NCI-H446 treated with DMSO at 0.1 percent for 48 hours (cell line): ENCODE measurements around the gene TCF4.

ENCODE experiments used
- DNase-seq: peaks from one replicate; lab custom pipeline; 2025; lab: John Stamatoyannopoulos, UW

Gene TCF4

DNA sequence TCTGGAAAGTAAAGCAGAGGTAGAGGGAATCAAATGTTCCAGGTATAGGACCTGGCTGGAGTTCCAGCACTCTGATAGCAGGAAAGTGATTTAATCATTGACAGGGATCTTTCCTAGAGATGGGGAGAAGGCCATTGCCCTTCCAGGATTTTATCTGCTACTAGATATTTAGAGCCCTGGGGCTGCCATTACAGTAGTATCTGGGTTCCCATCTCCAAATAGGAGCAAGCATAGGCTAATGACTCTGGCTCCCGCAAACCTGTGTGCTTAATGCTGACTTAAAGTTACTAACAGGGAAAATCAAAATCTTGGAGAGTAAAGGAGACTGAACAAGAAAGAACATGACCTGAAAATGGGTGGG, 331.1 kb downstream of the TCF4 start:
- DNase-seq = no peak

DNA sequence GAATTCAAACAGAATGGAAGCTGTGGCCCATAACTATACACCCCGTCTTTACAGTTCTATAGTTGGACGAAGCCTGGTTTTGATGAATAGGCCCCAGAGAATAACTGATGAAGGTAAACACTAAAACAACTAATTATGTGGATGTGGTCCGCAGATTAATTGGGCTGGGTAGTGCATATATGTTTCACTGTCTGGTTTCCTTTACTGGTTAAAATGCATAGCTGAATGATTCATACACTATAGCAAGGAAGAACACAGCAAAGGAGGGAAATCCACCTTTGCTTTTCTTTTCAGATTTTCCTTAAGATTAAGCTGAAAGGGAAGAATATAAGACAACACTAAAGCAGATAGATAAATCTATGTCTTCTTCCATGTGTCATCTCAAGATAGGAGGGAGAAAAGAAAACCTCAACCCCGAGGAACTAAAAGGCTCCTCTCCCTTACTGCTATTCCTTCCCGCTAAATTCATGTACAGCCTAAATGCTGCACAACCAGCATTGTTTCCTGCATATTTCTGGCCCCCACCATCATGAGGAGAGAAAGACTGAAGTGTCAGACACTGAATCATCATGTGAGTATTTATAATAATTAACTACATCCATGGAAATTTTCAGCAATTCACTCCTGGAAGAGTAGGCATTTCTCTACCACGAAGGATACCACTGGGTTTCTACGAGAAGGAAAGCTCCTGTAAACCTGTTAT, 331.6 kb downstream of the TCF4 start:
- DNase-seq = no peak

DNA sequence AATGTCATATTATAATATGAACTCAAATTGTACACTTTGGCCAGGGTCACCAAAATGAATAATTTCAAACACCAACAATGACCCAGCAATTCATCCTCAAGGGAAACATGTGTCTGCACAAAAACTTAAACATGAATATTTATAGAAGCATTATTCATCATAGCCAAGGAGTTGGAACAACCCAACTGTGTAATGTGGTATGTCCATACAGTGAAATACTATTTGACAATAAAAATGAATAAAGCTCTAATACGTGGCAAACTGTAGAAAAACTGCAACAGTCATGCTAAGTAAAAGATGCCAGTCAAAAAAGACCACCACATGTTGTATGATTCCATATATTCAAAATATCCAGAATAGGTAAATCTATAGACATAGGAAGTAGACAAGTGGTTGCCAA, 334.2 kb downstream of the TCF4 start:
- DNase-seq = no peak

DNA sequence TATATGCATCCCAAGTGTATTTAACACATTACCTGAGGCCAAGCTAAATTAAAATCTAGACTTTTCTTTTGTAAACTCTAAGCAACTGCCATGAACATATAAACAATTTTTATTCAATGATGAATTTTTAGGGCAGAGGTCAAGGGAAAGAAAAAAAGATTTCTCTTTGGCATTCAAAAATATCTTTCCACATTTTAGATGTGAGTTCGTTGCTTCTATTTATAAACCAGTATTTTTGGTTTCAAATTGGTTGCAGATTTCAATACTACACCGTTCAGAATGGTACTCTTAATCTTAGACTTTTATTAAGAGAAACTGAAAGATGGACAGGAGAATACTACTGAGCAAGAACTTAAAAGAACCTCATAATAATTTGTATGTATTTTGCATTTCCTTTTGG, 335.1 kb downstream of the TCF4 start:
- no peak for DNase-seq

DNA sequence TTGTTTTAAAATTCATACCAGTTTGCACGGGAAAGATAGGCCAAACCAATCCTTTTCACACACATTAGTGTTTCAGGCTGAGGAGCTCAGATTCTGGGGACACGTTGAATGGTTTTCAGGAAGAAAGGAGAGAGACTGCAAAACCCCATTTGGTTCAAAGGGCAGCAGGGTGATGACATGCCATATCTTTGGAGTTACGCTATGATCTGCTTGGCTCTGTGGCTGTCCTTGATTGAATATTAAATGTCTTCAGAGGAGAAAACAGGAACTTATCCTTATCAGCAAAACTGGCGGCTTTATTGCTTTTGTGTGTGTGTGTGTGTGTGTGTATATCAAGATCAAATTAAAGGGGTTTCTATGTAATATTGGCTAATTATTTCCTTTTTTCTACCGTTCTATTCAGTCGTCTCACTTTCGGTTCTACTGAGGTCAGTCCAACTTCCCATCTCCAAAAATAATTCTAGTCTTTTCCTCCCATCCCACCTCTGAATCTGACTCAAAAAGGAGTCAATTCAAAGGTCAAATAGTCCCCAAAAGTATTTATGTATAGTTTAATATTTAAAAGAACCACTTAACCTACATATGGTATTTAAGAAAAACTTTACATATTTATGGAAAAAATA, 335.8 kb downstream of the TCF4 start:
- DNase-seq = no peak

DNA sequence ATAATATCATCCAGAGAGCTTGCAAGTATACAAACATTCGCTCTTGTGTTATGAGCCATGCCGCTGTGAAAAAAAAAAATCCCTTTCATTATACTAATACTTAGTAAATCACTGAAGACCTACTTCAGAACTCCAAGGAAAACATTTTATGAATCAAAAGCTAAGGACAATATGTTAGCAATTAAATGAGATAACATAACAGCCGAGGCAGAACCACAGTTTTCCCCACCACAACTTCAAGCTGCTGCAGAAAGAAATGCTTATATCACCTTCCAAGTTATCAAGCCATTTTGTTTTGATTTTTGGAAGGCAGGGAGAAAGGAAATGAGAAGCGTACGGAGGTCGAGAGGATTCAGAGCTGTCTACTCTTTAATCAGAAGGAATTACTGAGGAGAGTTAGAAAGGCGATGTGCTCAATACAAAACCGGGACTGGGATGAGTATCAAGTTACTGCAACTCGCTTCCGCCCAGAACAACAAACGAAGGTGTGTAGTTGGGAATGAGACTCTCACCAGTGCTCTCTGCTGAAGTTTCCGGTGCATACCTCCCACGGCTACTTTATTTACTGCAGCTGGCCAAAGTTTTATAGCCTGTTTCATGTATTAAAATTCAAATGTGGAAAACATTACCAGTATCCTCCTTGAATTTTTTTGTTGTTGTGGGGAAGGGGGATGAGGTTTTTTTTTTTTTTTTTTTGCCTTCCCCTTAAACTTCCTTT, 336.6 kb downstream of the TCF4 start:
- DNase-seq = no peak

DNA sequence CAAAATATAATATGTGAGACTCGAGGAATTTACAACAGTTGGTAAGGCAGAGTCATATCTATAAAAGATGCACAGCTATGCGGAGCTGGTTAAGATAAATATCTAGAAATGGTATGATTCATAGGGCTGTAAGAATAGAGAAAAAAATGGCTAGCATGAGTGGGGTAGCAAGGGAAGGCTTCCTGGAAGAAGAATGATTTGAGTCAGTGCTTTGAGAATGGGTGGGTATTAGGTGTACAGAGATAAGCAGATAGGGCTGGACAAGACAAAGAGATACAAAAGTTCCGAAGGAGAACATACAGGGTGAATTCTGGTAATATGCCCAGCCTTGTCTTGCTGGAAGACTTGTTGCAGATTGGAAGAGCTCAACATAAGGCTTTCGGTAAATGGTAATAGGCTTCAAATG, 337.2 kb downstream of the TCF4 start:
- no peak for DNase-seq

DNA sequence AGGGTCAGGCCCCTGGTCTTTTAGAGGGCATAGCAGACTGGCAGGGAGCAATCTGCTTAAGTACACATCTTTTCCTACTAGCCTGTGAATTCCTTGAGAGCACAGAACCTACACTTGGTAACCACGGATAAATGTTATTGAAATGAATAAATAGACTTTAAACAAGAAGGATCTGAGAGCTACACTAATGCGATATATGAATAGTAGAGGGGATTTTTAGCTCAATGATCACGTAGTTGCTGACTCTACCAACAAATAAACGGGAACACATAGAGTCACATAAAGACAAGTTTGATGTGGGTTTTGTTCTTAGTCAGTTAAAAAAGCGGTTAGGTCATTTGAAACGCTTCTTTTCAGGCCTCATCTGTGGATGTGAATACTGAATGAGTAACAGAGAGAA, 338.4 kb downstream of the TCF4 start:
- no peak for DNase-seq

DNA sequence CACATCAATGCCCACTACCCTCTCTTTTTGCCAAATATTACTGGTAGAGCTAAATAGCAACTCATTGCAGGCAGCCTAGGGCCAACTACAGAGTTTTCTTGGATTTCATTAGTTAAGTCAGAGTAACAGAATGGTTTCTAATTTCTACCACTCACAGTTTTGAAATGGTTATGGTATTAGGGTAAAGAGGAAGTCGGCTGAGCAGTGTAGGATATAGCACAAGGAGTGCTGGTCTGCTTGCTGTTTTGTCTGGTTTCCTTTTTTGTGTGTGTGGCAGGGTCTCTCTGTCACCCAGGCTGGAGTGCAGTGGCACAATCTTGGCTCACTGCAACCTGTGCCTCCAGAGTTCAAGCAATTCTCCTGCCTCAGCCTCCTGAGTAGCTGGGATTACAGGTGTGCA, 339.5 kb downstream of the TCF4 start:
- no peak for DNase-seq

DNA sequence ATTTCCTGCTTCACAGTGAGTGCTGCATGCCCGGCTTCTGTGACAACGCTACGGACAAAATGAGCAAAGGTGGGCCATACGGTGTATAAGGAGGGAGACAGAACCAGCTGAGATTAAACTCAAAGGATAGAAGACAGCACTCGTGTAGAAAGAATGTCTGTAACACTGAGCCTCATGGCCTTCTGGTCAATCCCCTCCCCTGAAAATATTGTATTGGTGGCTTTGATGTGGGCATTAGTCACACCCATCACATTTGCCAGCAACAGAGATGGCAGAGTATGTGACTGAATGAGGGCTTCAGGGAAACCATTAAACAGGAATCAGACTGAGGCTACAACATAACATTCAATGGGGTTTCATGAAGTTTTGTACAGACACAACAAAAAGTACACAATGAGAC, 341.0 kb downstream of the TCF4 start:
- DNase-seq = no peak

DNA sequence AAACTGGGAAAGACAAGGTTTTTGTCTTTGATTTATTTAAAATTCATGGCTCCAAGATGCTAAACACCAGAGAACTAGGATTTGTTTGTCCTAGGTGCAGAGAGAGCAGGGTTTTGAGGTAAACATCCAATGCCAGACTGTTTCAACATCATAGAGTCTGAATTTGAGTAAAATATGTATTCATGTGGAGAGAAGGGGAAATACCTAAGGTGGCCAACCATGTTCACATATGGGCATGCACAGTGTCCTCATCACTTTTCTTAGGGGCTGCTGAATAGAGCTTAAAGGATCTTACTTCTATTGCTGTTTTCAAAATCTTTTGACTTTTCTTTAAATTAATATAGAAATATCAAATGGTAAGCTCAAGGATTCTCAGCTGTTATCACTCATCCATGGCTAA, 341.7 kb downstream of the TCF4 start:
- no peak for DNase-seq

DNA sequence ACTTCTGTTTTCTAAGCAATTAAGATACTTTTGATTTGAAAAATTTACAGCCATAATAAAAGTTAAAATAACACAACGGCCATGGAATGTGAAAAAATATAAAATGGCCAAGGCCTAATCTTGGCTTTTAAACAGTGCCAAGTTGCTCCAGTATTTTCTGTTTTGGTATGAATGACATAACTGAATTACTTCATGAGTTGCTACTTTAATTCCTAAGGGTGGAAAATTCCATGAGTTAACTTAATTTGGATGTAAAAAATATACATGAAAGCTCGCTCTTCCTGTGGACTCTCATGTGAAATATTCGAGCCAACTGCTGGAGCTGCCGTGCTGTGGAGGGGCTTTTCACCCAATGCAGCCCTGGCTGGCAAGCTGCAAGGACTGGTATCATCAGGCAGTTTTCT, 342.8 kb downstream of the TCF4 start:
- DNase-seq = no peak

DNA sequence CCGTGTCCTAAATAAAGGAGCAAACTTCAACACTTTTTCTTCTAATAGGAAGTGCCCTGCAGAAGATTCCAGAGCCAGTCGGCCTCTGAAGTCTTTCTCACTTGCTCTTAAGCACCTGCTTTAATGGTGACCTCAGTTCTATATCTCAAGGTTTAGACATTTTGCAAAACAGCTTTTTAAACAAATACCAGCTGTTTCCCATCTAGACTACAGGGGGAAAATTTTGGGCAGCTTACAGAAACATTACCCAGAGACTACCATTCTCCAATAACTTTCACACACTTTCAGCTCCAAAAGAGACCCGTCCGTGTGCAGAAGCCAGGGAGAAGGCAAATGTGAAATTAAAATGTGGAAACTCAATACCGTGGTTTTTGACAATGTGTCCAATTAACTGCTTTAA, 343.4 kb downstream of the TCF4 start:
- DNase-seq = no peak

DNA sequence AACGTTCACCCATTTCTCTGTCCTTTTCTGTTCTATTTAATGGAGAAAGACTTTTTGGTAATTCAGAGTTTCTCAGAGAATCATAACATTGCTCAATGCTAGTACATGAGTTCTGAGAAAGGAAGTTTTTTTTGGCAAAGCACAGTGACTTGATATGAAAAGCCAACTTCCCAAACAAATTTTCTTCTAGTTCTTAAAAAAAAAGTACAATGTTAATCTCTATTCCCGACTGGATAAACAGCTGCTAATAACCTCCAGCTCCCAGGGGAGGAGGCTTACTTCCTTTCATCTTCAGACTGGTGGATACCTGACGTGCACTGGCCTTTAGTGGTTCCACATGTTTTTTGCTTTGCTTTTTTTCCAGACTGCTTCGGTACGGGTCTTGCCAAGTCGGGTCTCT, 344.1 kb downstream of the TCF4 start:
- DNase-seq = no peak

DNA sequence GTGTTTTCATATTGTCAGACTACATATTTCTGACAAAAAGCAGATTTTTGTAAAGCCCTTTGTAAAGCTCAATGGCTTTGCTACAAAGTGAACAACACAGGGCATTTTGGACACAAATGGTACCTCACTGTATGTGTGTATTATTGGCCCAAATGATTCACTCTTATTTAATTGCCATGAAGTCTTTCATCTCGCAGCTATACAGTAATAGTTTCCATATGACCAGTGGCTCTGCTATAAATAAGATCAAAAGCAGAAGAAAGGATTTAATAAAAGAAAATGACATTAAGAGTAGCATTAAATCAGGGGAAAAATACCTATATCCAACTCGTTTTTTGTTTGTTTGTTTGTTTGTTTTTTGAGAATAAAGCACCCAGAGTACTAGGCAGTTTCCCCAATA, 344.7 kb downstream of the TCF4 start:
- DNase-seq = no peak

DNA sequence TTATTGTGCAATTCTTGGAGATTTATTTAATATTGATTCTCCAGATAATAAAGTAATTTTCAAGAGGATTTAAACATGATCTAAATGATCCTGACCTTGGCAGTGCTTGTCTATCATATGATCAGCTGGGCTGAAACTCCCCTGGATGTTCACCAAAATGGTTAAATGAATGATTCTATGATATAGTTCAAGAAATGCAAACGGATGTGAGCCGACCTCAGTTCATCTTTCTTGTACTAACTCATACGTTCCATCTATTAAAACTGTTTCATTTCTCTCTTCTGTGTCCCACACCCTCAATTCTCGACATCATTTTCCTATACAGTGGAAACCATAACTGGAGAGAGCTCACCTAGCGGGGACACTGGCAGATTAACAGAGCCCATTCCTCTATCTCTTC, 347.0 kb downstream of the TCF4 start:
- DNase-seq = no peak

DNA sequence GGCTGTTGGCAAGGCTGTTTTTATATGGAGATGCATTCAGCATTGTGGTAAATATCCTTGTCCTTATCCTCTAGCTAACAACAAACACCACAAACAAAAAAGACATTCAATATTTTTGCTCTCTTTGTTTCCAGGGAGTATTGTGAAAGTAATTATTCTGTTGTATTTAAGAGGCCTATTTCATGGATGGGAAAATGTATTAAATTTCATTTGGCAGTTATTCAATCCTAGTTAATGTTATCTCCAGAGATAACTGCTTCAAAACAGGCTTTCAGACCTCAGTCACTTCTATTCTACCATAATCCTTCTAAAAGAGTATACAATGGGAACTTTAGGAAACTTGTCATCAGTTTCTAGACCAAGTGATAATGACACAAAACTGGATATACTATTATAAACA, 348.3 kb downstream of the TCF4 start:
- no peak for DNase-seq

DNA sequence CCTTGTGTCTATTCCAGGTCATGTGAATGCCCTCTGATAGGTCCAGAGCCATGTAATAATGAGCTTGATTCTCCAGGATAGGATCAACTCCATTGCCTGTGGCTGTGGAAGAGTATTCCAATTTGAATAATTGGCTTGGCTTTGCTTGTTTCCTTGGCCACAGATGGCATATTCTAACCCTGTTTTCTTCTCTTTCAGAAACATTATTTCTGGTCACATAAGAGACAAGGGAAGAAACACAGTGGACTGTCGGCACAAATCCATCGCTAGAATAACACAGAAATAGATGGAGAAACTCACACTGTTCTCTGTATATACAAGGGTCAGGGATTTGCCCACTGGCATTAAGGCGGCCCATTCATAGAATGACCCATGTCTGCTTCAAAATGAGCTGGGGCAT, 350.3 kb downstream of the TCF4 start:
- DNase-seq = no peak

DNA sequence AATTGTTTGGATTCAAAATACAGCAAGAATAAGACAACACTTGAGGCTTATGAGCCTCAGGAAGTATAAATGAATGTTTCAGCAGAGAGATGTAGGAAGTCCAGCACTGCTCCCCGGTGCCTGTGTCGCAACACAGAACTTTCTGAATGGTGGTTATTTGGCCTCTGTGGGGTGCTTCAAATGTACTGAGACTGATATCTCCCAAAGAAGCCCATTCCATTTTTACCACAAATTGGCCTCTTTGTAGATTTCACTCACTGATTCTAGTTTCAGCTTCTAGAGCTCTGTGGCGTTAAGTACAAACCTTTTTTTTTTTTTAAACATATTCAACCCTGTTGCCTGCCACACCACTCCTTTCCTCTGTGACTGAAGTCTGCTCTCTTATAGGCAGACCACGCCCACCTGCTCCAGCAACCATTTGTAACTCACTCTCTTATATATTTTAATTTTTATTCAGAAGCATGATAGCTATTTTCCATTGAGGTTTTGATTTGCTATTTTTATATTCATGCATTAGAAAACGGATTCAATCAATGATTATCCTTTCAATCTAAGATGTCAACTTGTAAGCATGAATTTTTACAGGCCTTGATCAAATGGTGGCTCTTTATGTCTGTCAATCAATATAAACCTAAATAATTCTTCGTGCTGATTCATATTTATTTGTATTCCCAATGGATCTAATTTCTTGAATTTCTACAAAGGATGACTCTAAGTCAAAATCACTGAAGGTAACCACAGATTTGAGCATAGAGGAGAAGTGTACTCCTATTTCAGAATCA, 351.7 kb downstream of the TCF4 start:
- DNase-seq = no peak

DNA sequence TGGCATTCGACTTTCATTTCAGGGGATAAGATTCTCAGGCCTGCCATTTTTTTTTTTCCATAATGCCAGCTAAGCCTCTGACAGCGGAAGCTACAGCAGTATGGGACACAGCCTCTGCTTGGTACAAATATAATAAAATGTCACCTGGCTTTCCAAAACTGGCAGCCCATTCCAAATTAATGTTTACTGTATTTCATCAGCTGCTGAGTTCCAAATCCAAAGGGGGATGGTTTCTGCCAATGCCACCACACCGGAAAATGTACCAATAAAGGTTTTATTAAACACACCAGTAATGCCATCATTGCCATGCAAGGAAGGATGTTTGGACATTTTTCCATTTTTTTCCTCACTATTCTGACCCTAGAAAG, 352.9 kb downstream of the TCF4 start:
- DNase-seq = no peak

DNA sequence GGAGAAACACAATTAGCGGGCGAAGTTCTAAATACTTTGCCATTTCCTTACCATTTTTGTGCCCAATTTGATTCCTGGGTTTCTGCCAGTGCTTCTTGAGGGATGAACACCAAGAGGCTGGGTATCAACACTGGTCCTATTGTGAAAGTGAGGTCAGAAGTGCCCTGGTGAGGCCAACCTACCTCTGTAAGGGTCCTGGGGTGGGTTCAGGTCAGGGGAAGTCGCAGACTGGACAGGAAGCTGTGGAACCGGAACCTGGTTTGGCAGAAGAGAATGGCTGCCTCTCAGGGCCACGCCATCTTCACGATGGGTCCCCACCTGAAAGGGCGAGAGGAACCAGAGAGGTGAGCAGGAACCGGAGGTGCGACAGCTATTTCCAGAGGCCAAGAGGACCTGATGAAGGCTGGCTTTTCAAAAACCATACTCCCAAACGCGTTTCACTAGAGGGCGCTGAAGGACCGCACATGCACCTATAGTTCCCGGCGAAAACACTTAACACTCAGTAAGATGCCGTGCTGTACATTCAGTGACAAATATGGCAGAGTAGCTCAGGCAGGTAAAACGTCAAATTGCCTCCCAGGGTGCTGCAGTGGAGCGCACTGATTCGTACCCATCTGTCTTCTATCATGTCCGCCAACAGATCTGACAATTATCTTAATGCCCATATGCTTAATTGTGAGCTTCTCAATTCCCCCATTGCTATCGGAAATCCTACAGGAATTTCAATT, 353.5 kb downstream of the TCF4 start:
- peak; percentile 92 for DNase-seq

DNA sequence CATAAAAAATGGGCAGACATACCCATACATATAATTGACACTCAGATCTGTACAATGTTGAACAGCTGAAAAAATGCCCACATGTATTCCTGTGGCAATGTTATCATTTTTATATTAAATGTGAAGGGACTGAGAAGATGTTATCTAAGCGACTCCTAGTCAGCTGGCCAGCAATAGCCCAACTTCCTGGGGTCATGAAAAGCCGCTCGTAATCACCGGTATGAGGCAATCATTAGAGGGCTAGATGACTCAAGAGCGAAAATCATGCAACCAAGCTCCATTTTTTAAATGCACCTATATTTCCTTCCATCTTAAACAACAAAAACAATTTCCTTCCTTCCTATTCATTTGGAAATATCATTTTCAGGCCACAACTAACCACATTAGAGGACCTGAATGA, 354.1 kb downstream of the TCF4 start:
- DNase-seq = no peak
